ENCODE measurements around the gene OR52E1.

OR52E1 gene

DNA sequence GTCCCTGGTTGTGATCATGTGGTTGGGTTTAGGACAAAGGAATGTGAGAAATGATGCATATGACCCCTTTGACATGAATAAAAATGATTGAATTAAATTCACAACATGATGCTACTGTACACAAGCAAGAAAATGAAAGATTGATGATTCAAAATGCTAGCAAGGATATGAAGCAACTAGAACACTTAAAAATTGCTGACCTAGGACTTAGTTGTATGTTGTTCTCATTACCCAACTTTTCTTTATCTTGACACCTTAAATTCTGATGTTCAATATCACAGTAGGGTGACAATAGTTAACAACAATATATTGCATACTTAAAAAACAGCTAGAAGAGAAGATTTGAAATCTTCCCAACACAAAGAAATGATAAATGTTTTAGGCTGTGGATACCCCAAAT lies 48.2 kb downstream of the OR52E1 start:
- DNase-seq = no peak

DNA sequence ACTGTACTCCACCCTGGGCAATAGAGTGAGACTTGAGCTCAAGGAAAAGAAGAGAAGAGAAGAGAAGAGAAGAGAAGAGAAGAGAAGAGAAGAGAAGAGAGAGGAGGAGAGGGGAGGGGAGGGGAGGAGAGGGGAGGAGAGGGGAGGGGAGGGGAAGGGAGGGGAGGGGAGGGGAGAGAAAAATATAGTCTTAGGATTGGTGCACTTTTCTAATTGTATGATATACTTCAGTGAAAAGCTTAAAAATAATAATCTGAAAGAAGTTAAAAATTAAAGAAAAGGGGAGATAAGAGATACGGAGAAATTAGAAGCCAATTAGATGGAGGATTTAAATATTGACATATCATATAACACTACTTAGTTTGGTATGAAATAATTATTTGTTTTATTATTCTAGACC lies 49.5 kb downstream of the OR52E1 start:
- DNase-seq = no peak

Measured in fibroblast of skin of back (primary cell).